Prostate gland (tissue), 2 donors: ENCODE measurements around the gene LENG8. TPM values are rescaled to one million over a fixed set of nuclear protein-coding genes. Genes with fewer than 3 reads are reported as not detected.

ENCODE experiments used
- DNase-seq: peaks from one replicate; pipeline ENCODE4 v3.0.0-alpha.2; 2019; ENCODE audit warnings: low spot score
- H3K27ac ChIP-seq, 2 donors: fragments of 200-600 bp; sonication (generic); 2 replicates each; pipeline ENCODE4 v1.5.1; 2017 to 2019
- H3K27me3 ChIP-seq: fragments of 200-600 bp; sonication (generic); replicated peaks from 2 replicates; pipeline ENCODE4 v1.5.1; 2019; ENCODE audit not compliant: insufficient read depth
- H3K36me3 ChIP-seq, 2 donors: fragments of 200-600 bp; sonication (generic); 1 replicate in 1 of 2; 2 replicates in 1 of 2; pipeline versions ENCODE4 v1.5.1 to v1.8.1; 2017 to 2019
- H3K4me1 ChIP-seq: fragments of 200-600 bp; sonication (generic); replicated peaks from 2 replicates; pipeline ENCODE4 v1.5.1; 2019
- H3K4me3 ChIP-seq, 2 donors: fragments of 200-600 bp; sonication (generic); 2 replicates each; pipeline ENCODE4 v1.5.1; 2017 to 2019
- H3K9me3 ChIP-seq: fragments of 200-600 bp; sonication (generic); 2 replicates; pipeline ENCODE4 v1.5.1; 2017
- CTCF ChIP-seq, 4 experiments: fragments of 200-600 bp in 2 of 4; fragments of 450-650 bp in 2 of 4; sonication (generic) in 2 of 4; IDR thresholded peaks; 1 replicate in 3 of 4; 2 replicates in 1 of 4; pipeline ENCODE4 v1.5.1; 2016 to 2019; ENCODE audit warnings: antibody characterized with exemption in 4 of 4, mild to moderate bottlenecking in 2 of 4, moderate library complexity in 2 of 4
- POLR2A ChIP-seq: fragments of 450-650 bp; IDR thresholded peaks from one replicate; pipeline ENCODE4 v1.6.1; 2016; ENCODE audit warnings: antibody characterized with exemption, mild to moderate bottlenecking
- POLR2AphosphoS5 ChIP-seq: sonication (generic); formaldehyde crosslinking; IDR thresholded peaks from one replicate; pipeline ENCODE4 v1.6.1; 2017; ENCODE audit warnings: antibody characterized with exemption
- WGBS: methylation state at CpG from one replicate; pipeline ENCODE4 v1.1.5; 2018; 5-methylcytosine and 5-hydroxymethylcytosine counted together
- intact Hi-C: fragments of 100-400 bp; cut with DNase I; formaldehyde crosslinking; loops from one replicate; pipeline ENCODE4 v1.14.2; 2022
- total RNA-seq, 2 donors: library from RNA; depleted of rRNA; stranded (reverse); fragments of >200 nt; gene quantifications; one replicate each; pipeline ENCODE4 v1.1.0, GENCODE V29; 2016

The LENG8 gene
- total RNA-seq, 2 donors from 2014 or later: 111 to 292 TPM

GRCh38 chr19:54453921-54454780 is 5.2 kb downstream of the LENG8 start:
- peaks cover 10% of the 10 kb centered on the region for H3K4me1 ChIP-seq
- H3K27me3 ChIP-seq: no peaks in the 10 kb centered on the region
- intact Hi-C loops: no loop called here
- WGBS: 89% methylated on average over 25 of the region's 31 CpGs
- no peaks in the 10 kb centered on the region for H3K9me3 ChIP-seq
- peaks cover 57 to 64% of the 10 kb centered on the region in 2 donors for H3K36me3 ChIP-seq
- H3K27ac ChIP-seq: no peak overlapping the region
- TF ChIP-seq POLR2AphosphoS5 (no peak), POLR2A (no peak), CTCF (IDR thresholded peaks at IDR 0.05) (no peak)
- no peak for DNase-seq
- no peak overlapping the region for H3K4me3 ChIP-seq

- peaks cover 10% of the 10 kb centered on the region for H3K4me1 ChIP-seq
- no peak for DNase-seq
- no peaks in the 10 kb centered on the region for H3K9me3 ChIP-seq
- intact Hi-C loops: no loop called here
- peaks cover 57 to 64% of the 10 kb centered on the region in 2 donors for H3K36me3 ChIP-seq
- no peak overlapping the region for H3K4me3 ChIP-seq
- TF ChIP-seq POLR2A (no peak), POLR2AphosphoS5 (no peak), CTCF (IDR thresholded peaks at IDR 0.05) (no peak)
- no peaks in the 10 kb centered on the region for H3K27me3 ChIP-seq
- WGBS: 87% methylated on average over 33 of the region's 33 CpGs
- no peak overlapping the region for H3K27ac ChIP-seq
Observed at GRCh38 chr19:54454781-54455675, 6.0 kb downstream of the LENG8 start.

GRCh38 chr19:54455786-54456422 is 6.9 kb downstream of the LENG8 start:
- intact Hi-C loops: no loop called here
- Histone ChIP-seq H3K27ac (no peak overlapping the region), H3K4me1 (peaks cover 7% of the 10 kb centered on the region), H3K4me3 (no peak overlapping the region), H3K9me3 (no peaks in the 10 kb centered on the region), H3K27me3 (no peaks in the 10 kb centered on the region), H3K36me3 (peaks cover 57 to 64% of the 10 kb centered on the region in 2 donors)
- 92% methylated on average over 40 of the region's 40 CpGs for WGBS
- DNase-seq: no peak
- TF ChIP-seq CTCF (IDR thresholded peaks at IDR 0.05) (no peak), POLR2AphosphoS5 (no peak), POLR2A (no peak)

- no peaks in the 10 kb centered on the region for H3K9me3 ChIP-seq
- no peaks in the 10 kb centered on the region for H3K4me1 ChIP-seq
- WGBS: 92% methylated on average over 49 of the region's 51 CpGs
- DNase-seq: no peak
- TF ChIP-seq CTCF (IDR thresholded peaks at IDR 0.05): no peak
- TF ChIP-seq POLR2AphosphoS5: no peak
- no peak for TF ChIP-seq POLR2A
- peaks cover 62 to 64% of the 10 kb centered on the region in 2 donors for H3K36me3 ChIP-seq
- no peaks in the 10 kb centered on the region for H3K27me3 ChIP-seq
- intact Hi-C loops: no loop called here
- no peak overlapping the region for H3K27ac ChIP-seq
- no peak overlapping the region for H3K4me3 ChIP-seq
Observed at GRCh38 chr19:54456423-54457373, 7.7 kb downstream of the LENG8 start.
